Fibroblast of pulmonary artery (primary cell): ENCODE data around the gene RPL10A.
"Not testable (repeated sequence)": the region's sequence is repeated elsewhere in the genome, so short reads cannot be mapped to it uniquely, and the experiment has no call there.

Source experiments
- DNase-seq: peaks from one replicate; pipeline ENCODE4 v3.0.0-alpha.2; 2010; ENCODE audit warnings: low read depth
- H3K4me3 ChIP-seq: replicated peaks from 2 replicates; pipeline ENCODE4 v1.5.1; 2011; ENCODE audit warnings: low read depth, mild to moderate bottlenecking, control low read depth, low read length, moderate library complexity
- CTCF ChIP-seq: IDR thresholded peaks from 2 replicates; pipeline ENCODE4 v1.5.1; 2011; ENCODE audit warnings: mild to moderate bottlenecking, control low read depth, low read length, inconsistent platforms; ENCODE audit errors: missing control alignments

RPL10A gene

GRCh38 chr6:35511562-35511941, 43.4 kb downstream of the RPL10A start:
- TF ChIP-seq CTCF, result no peak
- no peak for DNase-seq
- no peak overlapping the region for H3K4me3 ChIP-seq

- DNase-seq, result no peak
- TF ChIP-seq CTCF, result no peak
- H3K4me3 ChIP-seq, result no peak overlapping the region
These were observed 43.8 kb downstream of the RPL10A start for GRCh38 chr6:35512006-35512405.

- H3K4me3 ChIP-seq, result no peak within 1 kb of the TSS
These were observed 44.5 kb downstream of the RPL10A start, which contains the start of gene TULP1 for GRCh38 chr6:35512740-35513139. TSS of gene TULP1 (minus strand) at chr6:35512896. CDS start at chr6:35512858, 38 bp downstream.

GRCh38 chr6:35514587-35514986, 46.4 kb downstream of the RPL10A start:
- no peak for DNase-seq
- no peak overlapping the region for H3K4me3 ChIP-seq
- no peak for TF ChIP-seq CTCF

More at GRCh38 chr6:35512740-35513139, 44.5 kb downstream of the RPL10A start, which contains the start of gene TULP1:
- DNase-seq, result no peak
- TF ChIP-seq CTCF, result no peak

GRCh38 chr6:35515939-35516338, 47.7 kb downstream of the RPL10A start:
- not testable (repeated sequence) for H3K4me3 ChIP-seq, DNase-seq

- no peak for TF ChIP-seq CTCF
- H3K4me3 ChIP-seq, result no peak overlapping the region
- DNase-seq, result no peak
These were observed 48.5 kb downstream of the RPL10A start for GRCh38 chr6:35516712-35517111.

- DNase-seq, H3K4me3 ChIP-seq: not testable (repeated sequence)
These were observed 49.8 kb downstream of the RPL10A start for GRCh38 chr6:35517978-35518377.

- DNase-seq, result no peak
- TF ChIP-seq CTCF, result no peak
- H3K4me3 ChIP-seq, result no peak overlapping the region
These were observed 50.5 kb downstream of the RPL10A start for GRCh38 chr6:35518566-35519312.
